ENCODE measurements around the gene MORN4.

MORN4 gene

DNA sequence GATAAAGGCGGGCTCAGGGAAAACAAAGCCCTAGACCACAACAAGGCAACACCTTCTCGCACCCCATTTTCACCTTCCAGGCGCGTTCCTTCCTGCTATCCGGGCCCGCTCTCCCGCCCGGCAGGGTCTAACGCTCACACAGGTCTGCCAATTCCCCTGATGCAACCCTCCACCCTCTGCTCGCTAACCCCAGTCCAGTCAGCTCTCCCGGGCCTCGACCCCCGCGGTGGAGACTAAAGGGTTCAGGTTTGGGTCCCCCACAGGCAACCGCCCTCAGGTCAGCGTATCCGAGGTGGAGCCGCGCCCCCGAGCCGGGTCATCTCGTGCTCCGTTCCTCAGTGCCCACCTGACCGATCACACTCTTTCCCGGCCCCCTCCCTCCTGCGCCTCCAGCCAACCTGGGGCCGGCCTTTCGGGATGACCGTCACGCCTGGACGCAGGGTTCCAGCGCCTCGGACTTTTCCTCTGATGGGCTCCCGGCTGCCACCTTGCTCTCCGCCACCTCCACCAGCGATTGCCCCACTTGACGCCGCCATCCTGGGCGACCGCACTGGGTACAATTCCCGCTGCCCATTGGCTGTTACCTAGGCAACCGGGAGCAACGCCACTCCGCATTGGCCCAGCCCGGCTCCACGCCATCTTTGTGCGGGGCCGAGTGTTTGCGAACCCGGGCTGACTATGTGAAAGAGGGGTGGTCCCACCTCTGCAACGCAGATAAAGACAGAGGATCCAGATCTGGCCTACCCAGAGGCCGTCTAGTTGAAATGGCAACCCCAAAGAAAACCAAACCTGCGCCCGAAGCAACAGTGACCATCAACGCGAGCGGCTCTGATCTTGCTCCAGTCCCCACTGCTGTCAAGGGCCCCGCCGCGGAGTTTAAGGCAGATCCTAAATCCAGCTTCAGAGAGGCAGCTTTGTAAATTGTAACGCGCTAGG, at the start of gene MORN4:
Gene MORN4 (minus strand): TSS at position 552 of the 936 bp plus-strand sequence. CDS start 13,847 bp downstream, outside the sequence.
- Histone ChIP-seq H3K4me1 (ENCODE audit: insufficient read depth, low read length) (peaks cover 5% of the 10 kb centered on the region), H3K27me3 (ENCODE audit: control insufficient read depth in 1 of 2, insufficient read depth in 2 of 2, low read length in 2 of 2) (no peaks in the 10 kb centered on the region), H3K27ac (ENCODE audit: low read depth, low read length) (peak within 1 kb of the TSS; percentile 4), H3K4me3 (ENCODE audit: low read depth in 1 of 2, low read length in 2 of 2) (peak within 1 kb of the TSS; percentile 18 to 94), H3K9ac (ENCODE audit: low read length) (peak within 1 kb of the TSS; percentile 71), H3K9me3 (ENCODE audit: low read length) (no peaks in the 10 kb centered on the region), H3K36me3 (ENCODE audit: insufficient read depth, low read length) (no peaks in the 10 kb centered on the region)

DNA sequence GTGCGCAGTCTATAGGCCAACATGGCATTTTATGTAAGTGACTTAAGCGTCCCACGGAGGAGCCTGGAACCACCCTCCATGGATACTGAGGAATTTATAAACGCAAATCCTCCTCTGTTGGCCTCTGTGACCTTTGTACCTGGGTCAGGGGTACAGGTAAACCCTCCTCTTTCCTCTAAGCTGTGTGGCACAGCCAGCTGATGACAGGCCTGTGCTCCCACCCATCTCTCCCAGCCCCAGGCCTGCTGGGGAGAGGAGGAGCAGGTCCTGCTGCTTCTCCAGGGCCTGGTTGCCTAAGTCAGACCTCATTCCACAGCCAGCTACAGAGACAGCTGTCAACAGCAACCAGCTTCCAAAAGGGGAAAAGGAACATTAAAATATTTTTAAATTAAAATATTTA, 48.7 kb upstream of the MORN4 start:
- no peaks in the 10 kb centered on the region for H3K27me3 ChIP-seq (ENCODE audit: control insufficient read depth in 1 of 2, insufficient read depth in 2 of 2, low read length in 2 of 2)
- no peak overlapping the region for H3K4me3 ChIP-seq (ENCODE audit: low read depth in 1 of 2, low read length in 2 of 2)
- no peaks in the 10 kb centered on the region for H3K9me3 ChIP-seq (ENCODE audit: low read length)
- H3K36me3 ChIP-seq (ENCODE audit: insufficient read depth, low read length), result peaks cover 25% of the 10 kb centered on the region
- H3K4me1 ChIP-seq (ENCODE audit: insufficient read depth, low read length), result peaks cover 45% of the 10 kb centered on the region
- no peak overlapping the region for H3K9ac ChIP-seq (ENCODE audit: low read length)
- H3K27ac ChIP-seq (ENCODE audit: low read depth, low read length), result no peak overlapping the region

DNA sequence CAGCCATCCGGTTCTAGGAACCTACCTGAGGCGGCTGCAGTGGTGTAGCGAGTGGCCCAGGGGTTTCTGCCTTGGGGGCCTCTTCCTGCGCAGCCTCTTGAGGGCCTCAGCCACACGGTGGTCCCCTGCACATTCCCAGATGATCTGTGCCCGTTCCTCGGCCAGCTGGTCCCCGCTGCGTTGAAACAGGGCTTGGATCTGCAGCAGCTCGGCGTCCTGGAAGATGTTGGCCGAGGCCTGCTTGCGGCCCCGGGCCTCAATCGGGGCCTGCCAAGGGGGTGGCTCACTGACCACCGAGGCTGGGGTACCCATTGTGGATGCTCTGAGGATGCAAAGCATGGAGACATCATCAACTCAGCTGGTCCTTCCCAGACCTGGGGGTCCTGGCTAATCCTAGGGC, 46.3 kb upstream of the MORN4 start:
- H3K27ac ChIP-seq (ENCODE audit: low read depth, low read length), result no peak overlapping the region
- no peaks in the 10 kb centered on the region for H3K9me3 ChIP-seq (ENCODE audit: low read length)
- H3K9ac ChIP-seq (ENCODE audit: low read length), result no peak overlapping the region
- no peak overlapping the region for H3K4me3 ChIP-seq (ENCODE audit: low read depth in 1 of 2, low read length in 2 of 2)
- H3K4me1 ChIP-seq (ENCODE audit: insufficient read depth, low read length), result peaks cover 28% of the 10 kb centered on the region
- peaks cover 48% of the 10 kb centered on the region for H3K36me3 ChIP-seq (ENCODE audit: insufficient read depth, low read length)
- no peaks in the 10 kb centered on the region for H3K27me3 ChIP-seq (ENCODE audit: control insufficient read depth in 1 of 2, insufficient read depth in 2 of 2, low read length in 2 of 2)

DNA sequence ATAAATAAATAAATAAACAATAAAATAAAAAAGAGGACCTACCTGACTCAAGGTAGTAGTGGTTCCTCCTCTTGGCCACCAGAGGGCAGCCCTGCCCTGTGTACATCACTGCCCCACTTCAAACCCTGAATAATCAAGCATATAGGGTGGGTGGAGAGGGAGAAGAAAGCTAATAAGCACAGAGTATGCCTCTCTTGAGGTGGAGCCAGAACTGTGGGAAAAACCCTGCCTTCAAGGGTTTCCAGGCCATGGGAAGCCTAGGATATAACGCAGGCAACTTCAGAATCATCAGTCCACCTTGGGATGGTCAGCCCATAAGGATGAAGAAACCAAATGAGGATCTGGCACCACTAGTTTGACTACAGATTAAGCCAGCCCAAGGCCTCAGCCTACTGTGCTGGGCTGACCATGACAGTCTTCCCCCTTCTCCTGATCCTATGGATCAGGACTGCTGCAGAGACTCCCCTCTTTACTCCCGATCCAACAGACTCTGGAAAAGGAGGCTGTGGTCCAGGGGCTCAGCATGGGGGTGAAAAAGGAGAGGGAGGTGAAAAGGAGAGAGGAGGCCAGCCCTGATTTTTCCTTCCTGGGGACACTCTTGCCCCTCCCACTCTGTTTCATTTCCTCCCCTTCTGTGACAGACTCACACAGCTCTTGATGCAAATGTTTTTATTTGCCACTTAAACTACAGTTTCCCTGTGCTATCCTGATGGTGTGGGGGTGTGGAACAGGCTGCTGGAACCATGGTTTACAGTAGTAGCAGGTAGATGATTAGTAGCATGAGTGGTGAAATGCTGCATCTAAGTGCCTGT, 43.7 kb upstream of the MORN4 start:
- Histone ChIP-seq H3K9ac (ENCODE audit: low read length) (no peak overlapping the region), H3K4me3 (ENCODE audit: low read depth in 1 of 2, low read length in 2 of 2) (no peak overlapping the region), H3K27ac (ENCODE audit: low read depth, low read length) (no peak overlapping the region), H3K4me1 (ENCODE audit: insufficient read depth, low read length) (peaks cover 6% of the 10 kb centered on the region), H3K36me3 (ENCODE audit: insufficient read depth, low read length) (peaks cover 60% of the 10 kb centered on the region), H3K9me3 (ENCODE audit: low read length) (no peaks in the 10 kb centered on the region), H3K27me3 (ENCODE audit: control insufficient read depth in 1 of 2, insufficient read depth in 2 of 2, low read length in 2 of 2) (no peaks in the 10 kb centered on the region)

DNA sequence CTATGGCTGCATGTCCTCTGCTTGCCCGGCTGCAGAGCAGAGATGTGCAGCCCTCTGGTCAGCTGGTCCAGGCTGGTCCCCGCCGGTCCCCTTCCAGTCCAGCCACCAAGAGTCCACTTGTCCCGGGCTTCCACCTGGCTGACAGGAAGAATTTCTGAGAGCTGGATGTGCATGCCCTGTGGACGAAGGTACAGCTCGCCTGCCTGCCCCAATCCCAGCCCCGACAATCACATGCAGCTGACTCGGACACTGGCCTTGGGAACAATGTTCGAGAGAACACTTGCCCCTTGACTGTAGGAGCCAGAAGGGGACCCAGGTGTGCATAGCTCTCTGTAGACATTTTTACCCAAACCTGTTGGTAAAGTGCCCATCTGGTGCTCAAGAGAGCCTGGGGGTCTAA, 41.9 kb upstream of the MORN4 start:
- Histone ChIP-seq H3K4me1 (ENCODE audit: insufficient read depth, low read length) (peaks cover 6% of the 10 kb centered on the region), H3K9ac (ENCODE audit: low read length) (no peak overlapping the region), H3K4me3 (ENCODE audit: low read depth in 1 of 2, low read length in 2 of 2) (no peak overlapping the region), H3K36me3 (ENCODE audit: insufficient read depth, low read length) (peaks cover 60% of the 10 kb centered on the region), H3K9me3 (ENCODE audit: low read length) (no peaks in the 10 kb centered on the region), H3K27ac (ENCODE audit: low read depth, low read length) (no peak overlapping the region), H3K27me3 (ENCODE audit: control insufficient read depth in 1 of 2, insufficient read depth in 2 of 2, low read length in 2 of 2) (no peaks in the 10 kb centered on the region)

DNA sequence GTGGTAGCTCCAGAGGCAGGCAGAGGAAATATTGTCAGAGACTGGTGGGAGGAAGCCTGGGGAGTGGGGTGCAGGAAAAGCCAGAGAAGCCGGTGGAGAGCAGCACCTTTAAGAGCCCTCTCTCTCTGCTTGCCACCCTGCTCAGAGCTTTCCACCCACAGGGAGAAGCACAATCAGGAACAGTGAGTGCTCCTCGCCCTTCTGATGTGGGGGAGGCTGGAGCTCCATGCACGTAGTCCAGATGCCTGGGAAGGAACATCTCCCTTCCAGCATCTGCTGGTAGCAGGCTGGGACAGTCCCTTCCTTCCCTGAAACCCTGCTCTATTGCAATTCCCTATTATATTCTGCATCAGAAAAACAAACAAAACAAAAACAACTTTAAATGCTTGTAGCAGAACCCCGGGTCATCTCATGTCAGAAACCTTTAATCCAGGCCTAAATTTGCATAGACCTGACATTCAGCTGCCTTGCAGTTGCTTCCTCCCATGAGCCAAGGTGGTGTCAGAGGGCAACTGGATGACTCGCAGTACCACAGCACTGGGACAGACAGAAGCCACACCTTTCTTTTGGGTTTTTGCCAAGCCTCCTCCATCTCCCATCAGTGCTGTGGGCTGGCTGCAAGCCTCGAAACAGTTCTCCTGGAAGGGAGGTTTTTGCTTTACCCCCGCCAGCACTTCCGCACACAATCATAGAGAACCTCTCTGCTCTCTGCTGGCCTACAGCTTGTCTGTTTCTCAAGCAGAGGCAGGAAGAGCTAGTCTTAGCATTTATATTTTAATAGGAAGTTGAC, 40.6 kb upstream of the MORN4 start:
- H3K9ac ChIP-seq (ENCODE audit: low read length), result no peak overlapping the region
- H3K4me3 ChIP-seq (ENCODE audit: low read depth in 1 of 2, low read length in 2 of 2), result no peak overlapping the region
- H3K4me1 ChIP-seq (ENCODE audit: insufficient read depth, low read length), result peaks cover 6% of the 10 kb centered on the region
- no peak overlapping the region for H3K27ac ChIP-seq (ENCODE audit: low read depth, low read length)
- H3K27me3 ChIP-seq (ENCODE audit: control insufficient read depth in 1 of 2, insufficient read depth in 2 of 2, low read length in 2 of 2), result no peaks in the 10 kb centered on the region
- peaks cover 49% of the 10 kb centered on the region for H3K36me3 ChIP-seq (ENCODE audit: insufficient read depth, low read length)
- no peaks in the 10 kb centered on the region for H3K9me3 ChIP-seq (ENCODE audit: low read length)

DNA sequence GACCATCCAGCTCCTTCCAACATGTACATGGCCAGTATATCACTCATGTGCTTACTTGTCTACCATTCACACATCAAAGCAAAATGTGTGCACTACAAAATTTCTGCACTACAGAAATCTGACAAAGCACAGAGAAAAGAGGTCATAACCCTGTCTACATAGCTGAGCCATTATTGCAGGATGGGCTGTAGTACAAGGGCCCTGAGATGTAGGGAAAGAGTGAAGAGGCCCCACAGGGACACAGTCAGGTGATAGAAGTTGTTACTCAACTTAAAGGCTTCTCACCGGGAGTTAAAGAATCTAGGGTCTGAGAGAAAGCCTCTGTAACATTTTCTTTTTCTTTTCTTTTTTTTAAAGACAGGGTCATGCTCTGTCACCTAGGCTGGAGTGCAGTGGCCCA, 36.3 kb upstream of the MORN4 start:
- no peaks in the 10 kb centered on the region for H3K9me3 ChIP-seq (ENCODE audit: low read length)
- no peaks in the 10 kb centered on the region for H3K27me3 ChIP-seq (ENCODE audit: control insufficient read depth in 1 of 2, insufficient read depth in 2 of 2, low read length in 2 of 2)
- peaks cover 35% of the 10 kb centered on the region for H3K36me3 ChIP-seq (ENCODE audit: insufficient read depth, low read length)
- H3K4me1 ChIP-seq (ENCODE audit: insufficient read depth, low read length), result no peaks in the 10 kb centered on the region
- H3K9ac ChIP-seq (ENCODE audit: low read length), result no peak overlapping the region
- no peak overlapping the region for H3K27ac ChIP-seq (ENCODE audit: low read depth, low read length)
- no peak overlapping the region for H3K4me3 ChIP-seq (ENCODE audit: low read depth in 1 of 2, low read length in 2 of 2)

DNA sequence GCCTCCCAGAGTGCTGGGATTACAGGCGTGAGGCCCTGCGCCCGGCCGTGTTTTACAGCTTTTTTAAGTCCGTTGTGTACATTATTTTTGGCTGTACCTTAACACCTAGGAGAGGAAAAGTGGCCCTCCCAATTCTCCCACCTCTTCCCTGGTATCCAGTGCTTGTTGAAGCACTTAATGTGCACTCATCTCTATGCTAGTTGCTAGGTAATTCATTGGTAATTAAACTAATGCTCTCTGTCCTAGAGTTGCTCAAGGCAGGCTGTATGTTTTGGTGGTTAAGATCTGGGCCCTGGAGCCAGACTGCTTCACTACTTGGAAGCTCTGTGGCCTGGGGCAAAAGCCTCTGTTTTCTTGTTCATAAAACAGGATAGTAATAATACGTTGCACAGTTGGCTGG, 34.2 kb upstream of the MORN4 start:
- Histone ChIP-seq H3K27ac (ENCODE audit: low read depth, low read length) (no peak overlapping the region), H3K9ac (ENCODE audit: low read length) (no peak overlapping the region), H3K4me1 (ENCODE audit: insufficient read depth, low read length) (no peaks in the 10 kb centered on the region), H3K4me3 (ENCODE audit: low read depth in 1 of 2, low read length in 2 of 2) (no peak overlapping the region), H3K36me3 (ENCODE audit: insufficient read depth, low read length) (peaks cover 34% of the 10 kb centered on the region), H3K27me3 (ENCODE audit: control insufficient read depth in 1 of 2, insufficient read depth in 2 of 2, low read length in 2 of 2) (no peaks in the 10 kb centered on the region), H3K9me3 (ENCODE audit: low read length) (no peaks in the 10 kb centered on the region)

DNA sequence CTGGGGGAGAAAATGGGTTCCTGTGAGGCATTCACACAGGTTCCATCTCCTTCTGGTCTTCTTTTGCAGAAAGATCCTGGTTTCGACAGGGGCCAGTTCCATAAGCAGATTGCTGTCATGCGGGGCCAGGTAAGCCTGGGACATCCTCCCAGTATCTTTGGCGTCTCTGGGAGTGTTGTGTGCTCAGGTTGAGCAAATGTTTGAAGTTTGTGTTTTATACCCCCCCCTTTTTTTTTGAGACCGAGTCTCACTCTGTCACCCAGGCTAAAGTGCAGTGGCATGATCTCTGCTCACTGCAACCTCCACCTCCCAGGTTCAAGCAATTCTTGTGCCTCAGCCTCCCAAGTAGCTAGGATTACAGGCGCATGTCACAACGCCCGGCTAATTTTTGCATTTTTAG, 33.7 kb upstream of the MORN4 start:
- Histone ChIP-seq H3K27me3 (ENCODE audit: control insufficient read depth in 1 of 2, insufficient read depth in 2 of 2, low read length in 2 of 2) (no peaks in the 10 kb centered on the region), H3K4me1 (ENCODE audit: insufficient read depth, low read length) (no peaks in the 10 kb centered on the region), H3K27ac (ENCODE audit: low read depth, low read length) (no peak overlapping the region), H3K9ac (ENCODE audit: low read length) (no peak overlapping the region), H3K36me3 (ENCODE audit: insufficient read depth, low read length) (peaks cover 38% of the 10 kb centered on the region), H3K9me3 (ENCODE audit: low read length) (no peaks in the 10 kb centered on the region), H3K4me3 (ENCODE audit: low read depth in 1 of 2, low read length in 2 of 2) (no peak overlapping the region)

DNA sequence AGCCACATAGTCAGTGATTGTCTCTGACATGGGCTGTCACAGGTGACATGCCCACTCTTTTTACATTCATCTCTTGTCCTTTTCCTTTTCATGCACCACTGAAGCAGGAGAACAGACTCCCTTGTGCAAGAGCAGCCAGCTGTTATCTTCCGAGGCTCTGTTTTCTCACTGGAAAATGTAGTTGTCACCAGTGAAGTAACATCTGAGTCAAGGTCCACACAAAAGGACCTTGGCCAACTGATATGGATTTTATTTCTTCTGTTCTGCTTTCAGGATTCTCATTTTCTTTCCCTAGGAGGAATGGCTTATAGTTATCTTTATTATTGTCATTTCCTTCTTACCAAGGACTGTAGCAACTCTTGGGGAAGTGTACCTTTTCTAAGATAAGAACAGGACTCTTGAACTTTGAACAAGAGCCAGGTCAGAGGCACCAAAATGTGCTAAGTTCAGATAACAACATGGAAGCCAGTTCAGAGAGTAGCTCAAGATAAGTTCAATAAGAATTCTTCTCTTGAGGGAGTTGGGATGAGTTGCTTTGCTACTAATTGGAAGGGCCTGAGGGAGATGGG, 31.1 kb upstream of the MORN4 start:
- H3K36me3 ChIP-seq (ENCODE audit: insufficient read depth, low read length), result peaks cover 42% of the 10 kb centered on the region
- no peak overlapping the region for H3K4me3 ChIP-seq (ENCODE audit: low read depth in 1 of 2, low read length in 2 of 2)
- no peak overlapping the region for H3K27ac ChIP-seq (ENCODE audit: low read depth, low read length)
- H3K9ac ChIP-seq (ENCODE audit: low read length), result no peak overlapping the region
- no peaks in the 10 kb centered on the region for H3K27me3 ChIP-seq (ENCODE audit: control insufficient read depth in 1 of 2, insufficient read depth in 2 of 2, low read length in 2 of 2)
- no peaks in the 10 kb centered on the region for H3K9me3 ChIP-seq (ENCODE audit: low read length)
- no peaks in the 10 kb centered on the region for H3K4me1 ChIP-seq (ENCODE audit: insufficient read depth, low read length)

DNA sequence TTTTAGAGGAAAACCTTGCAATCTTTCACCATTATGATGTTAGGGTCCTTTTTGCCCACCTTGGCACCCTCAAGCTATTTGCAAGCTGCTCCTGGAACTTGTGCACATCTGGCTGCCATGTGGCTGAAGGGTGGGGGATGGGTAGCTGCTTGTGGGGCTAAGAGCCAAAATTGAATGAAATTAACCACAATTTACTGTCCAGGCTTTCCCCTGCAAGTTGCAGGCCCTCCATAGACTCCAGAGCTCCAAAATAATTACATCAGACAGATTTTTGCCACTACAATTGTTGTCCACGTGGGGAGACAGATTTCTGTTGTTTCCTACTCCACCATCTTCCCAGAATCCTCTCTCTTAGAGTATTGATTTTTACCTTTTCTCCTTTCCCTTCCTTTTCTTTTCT, 26.3 kb upstream of the MORN4 start:
- Histone ChIP-seq H3K27me3 (ENCODE audit: control insufficient read depth in 1 of 2, insufficient read depth in 2 of 2, low read length in 2 of 2) (no peaks in the 10 kb centered on the region), H3K9me3 (ENCODE audit: low read length) (no peaks in the 10 kb centered on the region), H3K4me1 (ENCODE audit: insufficient read depth, low read length) (no peaks in the 10 kb centered on the region), H3K36me3 (ENCODE audit: insufficient read depth, low read length) (peaks cover 32% of the 10 kb centered on the region), H3K4me3 (ENCODE audit: low read depth in 1 of 2, low read length in 2 of 2) (no peak overlapping the region), H3K27ac (ENCODE audit: low read depth, low read length) (no peak overlapping the region), H3K9ac (ENCODE audit: low read length) (no peak overlapping the region)
